Colonic mucosa (tissue), 4 donors: ENCODE measurements around the gene SLC6A19. TPM values are rescaled to one million over a fixed set of nuclear protein-coding genes. Genes with fewer than 3 reads are reported as not detected.
"Not testable (repeated sequence)": the region's sequence is repeated elsewhere in the genome, so short reads cannot be mapped to it uniquely, and the experiment has no call there.

ENCODE experiments used
- DNase-seq: peaks from one replicate; pipeline ENCODE4 v3.0.0-alpha.2; 2020
- H3K27ac ChIP-seq: fragments of 200-600 bp; one replicate; pipeline ENCODE4 v1.8.0; 2021
- H3K27me3 ChIP-seq: fragments of 200-600 bp; one replicate; pipeline ENCODE4 v1.8.0; 2021
- H3K36me3 ChIP-seq: fragments of 200-600 bp; one replicate; pipeline ENCODE4 v1.8.0; 2021
- H3K4me1 ChIP-seq: fragments of 200-600 bp; one replicate; pipeline ENCODE4 v1.8.0; 2021; ENCODE audit warnings: mild to moderate bottlenecking
- H3K4me3 ChIP-seq: fragments of 200-600 bp; one replicate; pipeline ENCODE4 v1.8.0; 2021
- H3K9ac ChIP-seq, 2 donors: one replicate each; pipeline ENCODE4 v1.7.0; 2013; ENCODE audit warnings: control low read depth in 2 of 2, low read depth in 2 of 2, low read length in 2 of 2
- H3K9me3 ChIP-seq: fragments of 200-600 bp; one replicate; pipeline ENCODE4 v1.8.0; 2021
- CTCF ChIP-seq: fragments of 200-600 bp; IDR thresholded peaks from one replicate; pipeline ENCODE4 v1.8.0; 2022; ENCODE audit warnings: antibody characterized with exemption, mild to moderate bottlenecking
- intact Hi-C: fragments of 100-400 bp; cut with DNase I; formaldehyde crosslinking; loops from one replicate; pipeline ENCODE4 v1.14.1; 2022
- total RNA-seq, 2 donors: library from RNA; stranded (reverse); fragmentation: NEBNext Ultra II Directional in 1 of 2; extraction: Animal tissue kit (Norgen Biotek cat#: 25700) in 1 of 2; gene quantifications; one replicate each; pipeline ENCODE4 v1.2.1, GENCODE V29; 2021
- donor health status: healthy.
- donor health status: DM: no; HTN: no; CAD: no.
- donor health status: DM: no; HTN: no; CAD: no.

SLC6A19 gene
- total RNA-seq, 2 donors from 2014 or later: 0.67 to 56.2 TPM

- Histone ChIP-seq H3K4me1 (no peaks in the 10 kb centered on the region), H3K27me3 (no peaks in the 10 kb centered on the region), H3K36me3 (no peaks in the 10 kb centered on the region), H3K27ac (no peak overlapping the region), H3K9ac (no peak overlapping the region), H3K9me3 (no peaks in the 10 kb centered on the region), H3K4me3 (no peak overlapping the region)
- no peak for TF ChIP-seq CTCF
- DNase-seq: no peak
- intact Hi-C loops: no loop called here
Measured at GRCh38 chr5:1227667-1228066, 26.3 kb downstream of the SLC6A19 start.

- DNase-seq: no peak
- no peak for TF ChIP-seq CTCF
- H3K9me3 ChIP-seq: no peaks in the 10 kb centered on the region
- H3K4me1 ChIP-seq: no peaks in the 10 kb centered on the region
- H3K36me3 ChIP-seq: no peaks in the 10 kb centered on the region
- intact Hi-C loops: no loop called here
- H3K27ac ChIP-seq: no peak overlapping the region
- no peak overlapping the region for H3K9ac ChIP-seq
- H3K27me3 ChIP-seq: no peaks in the 10 kb centered on the region
- H3K4me3 ChIP-seq: no peak overlapping the region
Measured at GRCh38 chr5:1228120-1228519, 26.7 kb downstream of the SLC6A19 start.

DNA sequence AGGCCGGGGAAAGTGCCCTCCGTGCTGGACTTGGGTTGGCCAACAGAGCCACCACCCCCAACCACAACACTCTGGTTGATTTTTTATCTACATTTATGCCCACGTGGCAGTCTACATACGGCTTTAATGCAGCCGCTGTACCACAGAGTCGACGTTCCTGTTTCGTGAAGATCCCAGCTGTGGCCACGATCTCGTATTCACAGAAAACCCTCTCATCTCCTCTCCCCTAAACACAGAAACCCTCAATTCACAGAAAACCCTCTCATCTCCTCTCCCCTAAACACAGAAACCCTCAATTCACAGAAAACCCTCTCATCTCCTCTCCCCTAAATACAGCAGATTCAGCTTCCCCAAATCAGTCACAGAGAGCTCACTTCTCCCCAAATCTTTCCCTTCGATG lies 27.6 kb downstream of the SLC6A19 start:
- H3K36me3 ChIP-seq, H3K27me3 ChIP-seq, H3K4me1 ChIP-seq, intact Hi-C loops, H3K27ac ChIP-seq, H3K9ac ChIP-seq, H3K4me3 ChIP-seq, H3K9me3 ChIP-seq, DNase-seq: not testable (repeated sequence)

GRCh38 chr5:1229822-1230221 lies 28.4 kb downstream of the SLC6A19 start:
- Histone ChIP-seq H3K4me3 (no peak overlapping the region), H3K27ac (no peak overlapping the region), H3K9me3 (no peaks in the 10 kb centered on the region), H3K36me3 (no peaks in the 10 kb centered on the region), H3K4me1 (no peaks in the 10 kb centered on the region), H3K27me3 (no peaks in the 10 kb centered on the region), H3K9ac (no peak overlapping the region)
- no peak for DNase-seq
- intact Hi-C loops: no loop called here
- no peak for TF ChIP-seq CTCF

GRCh38 chr5:1230551-1230950 lies 29.2 kb downstream of the SLC6A19 start:
- H3K27me3 ChIP-seq: no peaks in the 10 kb centered on the region
- DNase-seq: no peak

DNA sequence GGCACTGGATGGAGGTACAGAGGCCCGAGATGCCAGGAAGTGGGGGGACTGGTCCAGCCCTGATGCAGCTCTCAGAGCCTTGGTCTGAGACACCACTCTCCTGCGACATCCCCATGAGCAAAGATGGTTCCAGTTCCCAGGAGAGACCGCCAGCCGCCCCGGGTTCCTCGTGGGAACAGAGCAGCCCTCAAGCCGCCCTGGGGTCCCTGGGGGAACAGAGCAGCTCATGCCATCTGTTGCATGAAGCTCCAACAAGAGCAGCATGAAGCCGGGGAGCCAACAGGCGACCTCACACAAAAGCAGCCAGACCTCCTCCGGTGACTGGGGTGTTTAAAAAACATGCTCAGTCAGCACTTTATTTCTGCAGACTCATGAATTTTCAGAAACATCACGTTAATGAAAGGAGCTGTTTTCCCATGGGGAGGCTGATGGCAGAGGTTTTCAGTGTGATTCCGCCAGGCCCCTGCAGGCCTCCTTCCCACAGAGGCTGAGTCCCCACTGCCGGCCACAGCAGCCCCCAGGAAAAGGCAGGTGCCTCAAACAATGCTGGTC lies 30.0 kb downstream of the SLC6A19 start:
- intact Hi-C loops: no loop called here
- Histone ChIP-seq H3K27me3 (no peaks in the 10 kb centered on the region), H3K9me3 (no peaks in the 10 kb centered on the region), H3K36me3 (no peaks in the 10 kb centered on the region), H3K9ac (no peak overlapping the region), H3K4me3 (no peak overlapping the region), H3K4me1 (no peaks in the 10 kb centered on the region), H3K27ac (no peak overlapping the region)
- TF ChIP-seq CTCF: no peak
- DNase-seq: no peak

More at GRCh38 chr5:1230551-1230950, 29.2 kb downstream of the SLC6A19 start:
- H3K9me3 ChIP-seq: no peaks in the 10 kb centered on the region
- intact Hi-C loops: no loop called here
- no peak overlapping the region for H3K9ac ChIP-seq
- H3K27ac ChIP-seq: no peak overlapping the region
- no peak overlapping the region for H3K4me3 ChIP-seq
- no peaks in the 10 kb centered on the region for H3K36me3 ChIP-seq
- no peak for TF ChIP-seq CTCF
- H3K4me1 ChIP-seq: no peaks in the 10 kb centered on the region
